Liver (tissue), 3 donors: ENCODE data around the gene BCR.

ENCODE experiments used
- RAD21 ChIP-seq, 2 donors: IDR thresholded peaks; 2 replicates each; pipeline ENCODE4 v1.6.1; 2016; ENCODE audit warnings: antibody characterized with exemption in 2 of 2, mild to moderate bottlenecking in 2 of 2
- SP1 ChIP-seq: IDR thresholded peaks from 2 replicates; pipeline ENCODE4 v1.6.1; 2018; ENCODE audit warnings: antibody characterized with exemption, mild to moderate bottlenecking
- TF ChIP-seq, protein P1 (sequence below): fragments of 150-350 bp; IDR thresholded peaks from 2 replicates; pipeline ENCODE4 v1.5.1; 2017; ENCODE audit warnings: improper control_type of control experiment, low read depth, low read length; ENCODE audit not compliant: missing input control
- donor health status: healthy.
- donor health status: healthy.

DNA sequence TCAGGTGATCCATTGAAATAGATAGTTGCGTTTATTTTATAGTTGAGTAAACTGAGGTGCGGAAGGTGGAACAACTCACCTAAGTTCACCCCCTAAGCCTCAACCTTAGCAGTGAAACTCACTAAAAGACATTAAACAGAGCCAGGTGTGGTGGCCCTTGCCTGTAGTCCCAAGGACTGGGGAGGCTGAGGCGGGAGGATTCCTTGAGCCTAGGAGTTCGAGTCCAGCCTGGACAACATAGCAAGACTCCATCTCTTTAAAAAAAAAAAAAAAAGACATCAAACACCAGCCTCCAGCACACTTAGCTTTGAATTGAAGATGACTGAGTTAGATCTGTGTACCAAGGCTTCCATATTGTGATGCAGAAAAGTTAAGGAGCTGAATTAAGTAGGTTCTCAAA, 35.9 kb upstream of the BCR start:
- TF ChIP-seq, protein P1, sequence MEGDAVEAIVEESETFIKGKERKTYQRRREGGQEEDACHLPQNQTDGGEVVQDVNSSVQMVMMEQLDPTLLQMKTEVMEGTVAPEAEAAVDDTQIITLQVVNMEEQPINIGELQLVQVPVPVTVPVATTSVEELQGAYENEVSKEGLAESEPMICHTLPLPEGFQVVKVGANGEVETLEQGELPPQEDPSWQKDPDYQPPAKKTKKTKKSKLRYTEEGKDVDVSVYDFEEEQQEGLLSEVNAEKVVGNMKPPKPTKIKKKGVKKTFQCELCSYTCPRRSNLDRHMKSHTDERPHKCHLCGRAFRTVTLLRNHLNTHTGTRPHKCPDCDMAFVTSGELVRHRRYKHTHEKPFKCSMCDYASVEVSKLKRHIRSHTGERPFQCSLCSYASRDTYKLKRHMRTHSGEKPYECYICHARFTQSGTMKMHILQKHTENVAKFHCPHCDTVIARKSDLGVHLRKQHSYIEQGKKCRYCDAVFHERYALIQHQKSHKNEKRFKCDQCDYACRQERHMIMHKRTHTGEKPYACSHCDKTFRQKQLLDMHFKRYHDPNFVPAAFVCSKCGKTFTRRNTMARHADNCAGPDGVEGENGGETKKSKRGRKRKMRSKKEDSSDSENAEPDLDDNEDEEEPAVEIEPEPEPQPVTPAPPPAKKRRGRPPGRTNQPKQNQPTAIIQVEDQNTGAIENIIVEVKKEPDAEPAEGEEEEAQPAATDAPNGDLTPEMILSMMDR, result no peak
- TF ChIP-seq SP1 (no peak), RAD21 (IDR thresholded peaks at IDR 0.05) (no peak)
